Spleen (tissue), 11 donors: Measurements from ENCODE around the gene GRIK2. TPM values are rescaled to one million over a fixed set of nuclear protein-coding genes. Genes with fewer than 3 reads are reported as not detected.

Source experiments
- DNase-seq: peaks from one replicate; pipeline ENCODE4 v3.0.0-alpha.2; 2020
- H3K27ac ChIP-seq, 8 donors: fragments of 200-600 bp; sonication (generic) in 7 of 8; 1 replicate in 4 of 8; 2 replicates in 4 of 8; pipeline versions ENCODE4 v1.5.0 to v1.8.0; 2016 to 2021; ENCODE audit warnings: inconsistent platforms in 4 of 8, mild to moderate bottlenecking in 4 of 8, moderate library complexity in 1 of 8
- H3K27me3 ChIP-seq, 7 donors: fragments of 200-600 bp; sonication (generic) in 6 of 7; replicated peaks in 1 of 7; 1 replicate in 4 of 7; 2 replicates in 3 of 7; pipeline versions ENCODE4 v1.5.0 to v1.8.0; 2016 to 2021; ENCODE audit warnings: inconsistent platforms in 3 of 7, mild to moderate bottlenecking in 1 of 7
- H3K36me3 ChIP-seq, 6 donors: fragments of 200-600 bp; sonication (generic) in 5 of 6; 1 replicate in 4 of 6; 2 replicates in 2 of 6; pipeline versions ENCODE4 v1.5.0 to v1.8.0; 2016 to 2021; ENCODE audit warnings: inconsistent platforms in 2 of 6
- H3K4me1 ChIP-seq, 6 donors: fragments of 200-600 bp; sonication (generic) in 5 of 6; 1 replicate in 3 of 6; 2 replicates in 3 of 6; pipeline versions ENCODE4 v1.5.0 to v1.8.0; 2016 to 2021; ENCODE audit warnings: inconsistent platforms in 3 of 6
- H3K4me3 ChIP-seq, 8 donors: fragments of 200-600 bp; sonication (generic) in 7 of 8; 1 replicate in 4 of 8; 2 replicates in 4 of 8; pipeline versions ENCODE4 v1.5.0 to v1.8.0; 2016 to 2021; ENCODE audit warnings: inconsistent platforms in 4 of 8, mild to moderate bottlenecking in 4 of 8, moderate library complexity in 2 of 8
- H3K9me3 ChIP-seq, 8 donors: fragments of 200-600 bp; sonication (generic) in 7 of 8; 1 replicate in 4 of 8; 2 replicates in 4 of 8; pipeline versions ENCODE4 v1.5.0 to v1.8.0; 2016 to 2021; ENCODE audit warnings: inconsistent platforms in 4 of 8
- POLR2A ChIP-seq, 3 donors: fragments of 450-650 bp; IDR thresholded peaks; one replicate each; pipeline ENCODE4 v1.5.1; 2017; ENCODE audit warnings: antibody characterized with exemption in 3 of 3, mild to moderate bottlenecking in 1 of 3
- POLR2AphosphoS5 ChIP-seq, 3 donors: sonication (generic); formaldehyde crosslinking; IDR thresholded peaks; one replicate each; pipeline ENCODE4 v1.5.1; 2017; ENCODE audit warnings: antibody characterized with exemption in 3 of 3
- WGBS, 5 donors: extraction: QIAGEN DNeasy Blood & Tissue Kit in 3 of 5; methylation state at CpG; one replicate each; pipeline versions ENCODE4 v1.1.5 to v1.1.7; 2013 to 2018; 5-methylcytosine and 5-hydroxymethylcytosine counted together
- intact Hi-C: fragments of 100-400 bp; cut with DNase I; formaldehyde crosslinking; loops from one replicate; pipeline ENCODE4 v1.15.0; 2023; ENCODE audit warnings: low total_unique reads
- polyA plus RNA-seq, 3 donors: library from polyadenylated mRNA; stranded (reverse); fragments of 200-250 nt; gene quantifications; one replicate each; pipeline ENCODE4 v1.2.1, GENCODE V29; 2013
- total RNA-seq, 7 donors: library from RNA; depleted of rRNA in 3 of 7; stranded (reverse); fragments of >200 nt in 3 of 7; fragmentation: NEBNext Ultra II Directional in 4 of 7; extraction: Animal tissue kit (Norgen Biotek cat#: 25700) in 4 of 7; gene quantifications; one replicate each; pipeline versions ENCODE4 v1.1.0 to v1.2.1, GENCODE V29; 2016 to 2021
- TF ChIP-seq, protein P1 (sequence below), 11 experiments: fragments of 200-600 bp in 7 of 11; fragments of 450-650 bp in 4 of 11; sonication (generic) in 4 of 11; IDR thresholded peaks in 8 of 11; conservative IDR thresholded peaks in 3 of 11; 1 replicate in 7 of 11; 2 replicates in 4 of 11; pipeline versions ENCODE4 v1.4.0 to v1.8.0; 2016 to 2021; ENCODE audit warnings: antibody characterized with exemption in 11 of 11, inconsistent platforms in 4 of 11, mild to moderate bottlenecking in 1 of 11
- donor health status: healthy with polysubstance abuse.
- donor health status: DM: no; HTN: no; CAD: no; lungs with moderate emphysema.
- donor health status: DM: no; HTN: no; CAD: no.
- donor health status: Bipolar disorder and iron deficiency.
- donor health status: healthy.
- donor health status: DM: no; HTN: no; CAD: no.
- donor health status: DM: yes; HTN: yes; CAD: no.

The GRIK2 gene
- total and polyA plus RNA-seq, 10 donors, result 0.07 to 2.7 (median 0.89) TPM

DNA sequence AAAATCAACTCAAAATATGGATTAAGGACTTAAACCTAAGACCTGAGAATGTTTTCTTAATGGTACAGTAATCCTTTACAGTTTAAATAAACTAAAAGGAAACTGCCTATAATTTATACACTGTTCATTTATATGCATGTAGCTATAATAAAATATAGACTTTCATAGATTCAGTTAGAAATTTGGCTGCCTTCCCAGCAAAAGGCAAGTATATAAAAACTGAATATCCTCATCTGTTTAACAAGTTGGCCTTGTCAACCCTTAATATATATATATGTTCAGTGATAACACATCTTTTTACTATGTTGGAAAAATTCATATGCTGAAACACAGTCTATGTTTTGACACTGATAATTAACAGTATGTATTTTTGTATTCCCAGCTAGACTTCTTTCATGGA, 123.1 kb downstream of the GRIK2 start:
- no peak for DNase-seq
- Histone ChIP-seq H3K4me3 (no peak overlapping the region), H3K27me3 (no peaks in the 10 kb centered on the region), H3K9me3 (no peaks in the 10 kb centered on the region), H3K36me3 (no peaks in the 10 kb centered on the region), H3K4me1 (no peaks in the 10 kb centered on the region), H3K27ac (no peak overlapping the region)
- TF ChIP-seq POLR2AphosphoS5 (IDR thresholded peaks at IDR 0.05), result no peak
- TF ChIP-seq, protein P1, sequence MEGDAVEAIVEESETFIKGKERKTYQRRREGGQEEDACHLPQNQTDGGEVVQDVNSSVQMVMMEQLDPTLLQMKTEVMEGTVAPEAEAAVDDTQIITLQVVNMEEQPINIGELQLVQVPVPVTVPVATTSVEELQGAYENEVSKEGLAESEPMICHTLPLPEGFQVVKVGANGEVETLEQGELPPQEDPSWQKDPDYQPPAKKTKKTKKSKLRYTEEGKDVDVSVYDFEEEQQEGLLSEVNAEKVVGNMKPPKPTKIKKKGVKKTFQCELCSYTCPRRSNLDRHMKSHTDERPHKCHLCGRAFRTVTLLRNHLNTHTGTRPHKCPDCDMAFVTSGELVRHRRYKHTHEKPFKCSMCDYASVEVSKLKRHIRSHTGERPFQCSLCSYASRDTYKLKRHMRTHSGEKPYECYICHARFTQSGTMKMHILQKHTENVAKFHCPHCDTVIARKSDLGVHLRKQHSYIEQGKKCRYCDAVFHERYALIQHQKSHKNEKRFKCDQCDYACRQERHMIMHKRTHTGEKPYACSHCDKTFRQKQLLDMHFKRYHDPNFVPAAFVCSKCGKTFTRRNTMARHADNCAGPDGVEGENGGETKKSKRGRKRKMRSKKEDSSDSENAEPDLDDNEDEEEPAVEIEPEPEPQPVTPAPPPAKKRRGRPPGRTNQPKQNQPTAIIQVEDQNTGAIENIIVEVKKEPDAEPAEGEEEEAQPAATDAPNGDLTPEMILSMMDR (IDR thresholded peaks at IDR 0.05 in 8 of 11, conservative IDR thresholded peaks at IDR 0.05 in 3 of 11), result no peak
- TF ChIP-seq POLR2A (IDR thresholded peaks at IDR 0.05), result no peak
- intact Hi-C loops, result no loop called here

DNA sequence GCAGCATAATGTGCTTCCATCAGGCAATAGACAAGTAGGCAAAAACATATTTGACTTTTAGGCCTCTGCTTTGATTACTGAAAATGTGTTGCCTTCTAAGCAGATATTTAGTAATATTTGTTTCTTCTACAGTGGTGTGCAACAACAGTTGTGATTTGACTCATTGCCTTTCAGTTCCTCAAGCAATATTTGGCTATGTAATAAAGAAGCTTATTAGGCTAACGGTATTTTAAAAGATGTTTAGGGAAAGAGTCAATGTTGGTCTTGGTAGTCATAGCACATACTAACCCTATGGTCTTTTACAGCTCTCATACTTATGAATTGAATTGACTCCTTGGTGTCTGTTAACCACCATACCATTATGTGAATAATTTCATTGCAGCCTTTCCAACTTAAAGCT, 124.1 kb downstream of the GRIK2 start:
- intact Hi-C loops, result no loop called here
- no peak for DNase-seq

DNA sequence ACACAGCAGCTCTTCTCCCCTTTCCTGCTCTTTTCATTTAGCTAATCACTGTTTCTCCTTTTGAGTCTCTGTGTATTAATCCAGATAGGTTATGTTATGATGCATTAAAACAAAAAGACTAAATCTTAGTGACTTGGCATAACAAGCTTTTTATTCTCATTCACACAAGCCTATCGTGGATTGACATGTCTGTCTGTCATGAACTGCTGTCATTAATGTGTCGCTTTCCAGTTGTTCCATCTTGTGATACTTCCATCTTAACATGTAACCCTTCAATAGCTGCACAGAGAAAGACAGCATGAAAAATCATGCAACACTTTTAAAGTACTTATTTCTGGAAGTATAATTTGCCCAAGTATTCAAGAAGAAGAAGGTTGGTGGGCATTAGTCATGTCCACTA, 128.7 kb downstream of the GRIK2 start:
- H3K9me3 ChIP-seq, result no peaks in the 10 kb centered on the region
- no peaks in the 10 kb centered on the region for H3K27me3 ChIP-seq
- H3K4me1 ChIP-seq, result no peaks in the 10 kb centered on the region
- no peak overlapping the region for H3K27ac ChIP-seq
- H3K4me3 ChIP-seq, result no peak overlapping the region
- DNase-seq, result no peak
- no peaks in the 10 kb centered on the region for H3K36me3 ChIP-seq
- intact Hi-C loops, result no loop called here
- TF ChIP-seq POLR2AphosphoS5 (IDR thresholded peaks at IDR 0.05) (no peak), POLR2A (IDR thresholded peaks at IDR 0.05) (no peak)
- TF ChIP-seq, protein P1 (IDR thresholded peaks at IDR 0.05 in 8 of 11, conservative IDR thresholded peaks at IDR 0.05 in 3 of 11), result no peak
- WGBS, 5 donors, result 74 to 85% (median 76%) methylated on average over 2 of the region's 2 CpGs

More for the DNA sequence above, 124.1 kb downstream of the GRIK2 start:
- H3K27me3 ChIP-seq, result no peaks in the 10 kb centered on the region
- no peaks in the 10 kb centered on the region for H3K36me3 ChIP-seq
- no peaks in the 10 kb centered on the region for H3K4me1 ChIP-seq
- H3K4me3 ChIP-seq, result no peak overlapping the region
- no peak overlapping the region for H3K27ac ChIP-seq
- WGBS, 5 donors, result 63 to 83% (median 73%) methylated on average over 1 of the region's 1 CpG
- TF ChIP-seq POLR2A (IDR thresholded peaks at IDR 0.05), result no peak
- TF ChIP-seq POLR2AphosphoS5 (IDR thresholded peaks at IDR 0.05), result no peak
- TF ChIP-seq, protein P1 (IDR thresholded peaks at IDR 0.05 in 8 of 11, conservative IDR thresholded peaks at IDR 0.05 in 3 of 11), result no peak
- no peaks in the 10 kb centered on the region for H3K9me3 ChIP-seq

- DNase-seq, result no peak
- Histone ChIP-seq H3K4me1 (no peaks in the 10 kb centered on the region), H3K36me3 (no peaks in the 10 kb centered on the region), H3K27me3 (no peaks in the 10 kb centered on the region), H3K9me3 (no peaks in the 10 kb centered on the region), H3K27ac (no peak overlapping the region), H3K4me3 (no peak overlapping the region)
- intact Hi-C loops, result no loop called here
- WGBS, 5 donors, result 82 to 94% (median 84%) methylated on average over 3 of the region's 3 CpGs
- TF ChIP-seq POLR2AphosphoS5 (IDR thresholded peaks at IDR 0.05), result no peak
- TF ChIP-seq POLR2A (IDR thresholded peaks at IDR 0.05), result no peak
- TF ChIP-seq, protein P1 (IDR thresholded peaks at IDR 0.05 in 8 of 11, conservative IDR thresholded peaks at IDR 0.05 in 3 of 11), result no peak
Observed at GRCh38 chr6:101527467-101527866, 134.0 kb downstream of the GRIK2 start.
